CD4-positive, alpha-beta T cell (primary cell): ENCODE data around the gene ACP4. TPM values are rescaled to one million over a fixed set of nuclear protein-coding genes. Genes with fewer than 3 reads are reported as not detected.

Source experiments
- ATAC-seq: fragments of 200-7000 bp; cut with Tn5 transposase; one replicate; pipeline ENCODE4 v1.10.0; 2022; ENCODE audit warnings: mild to moderate bottlenecking; ENCODE audit not compliant: poor library complexity
- CTCF ChIA-PET: fragments of 350-600 bp; sonication (Branson Sonifier 250); formaldehyde crosslinking; loops from one replicate; lab custom pipeline; 2021; ENCODE audit warnings: antibody characterized with exemption, inconsistent platforms; lab: Charles Lee
- POLR2A ChIA-PET: fragments of 350-600 bp; sonication (Branson Sonifier 250); formaldehyde crosslinking; loops from one replicate; lab custom pipeline; 2021; ENCODE audit warnings: antibody characterized with exemption, inconsistent platforms; lab: Charles Lee
- DNase-seq, 14 experiments: peaks; one replicate each; pipeline ENCODE4 v3.0.0-alpha.2; 2013 to 2020; ENCODE audit warnings: mixed read lengths in 2 of 14
- H3K27ac ChIP-seq, 2 donors: one replicate each; pipeline versions ENCODE4 v1.5.1 to v1.7.0; 2013; ENCODE audit warnings: low read length in 2 of 2, low read depth in 1 of 2, mild to moderate bottlenecking in 1 of 2
- H3K27me3 ChIP-seq, 2 experiments: 1 replicate in 1 of 2; 2 replicates in 1 of 2; pipeline versions ENCODE4 v1.6.1 to v1.7.0; 2013; ENCODE audit warnings: low read length in 2 of 2, control low read depth in 1 of 2, mild to moderate bottlenecking in 1 of 2, moderate library complexity in 1 of 2; ENCODE audit not compliant: insufficient read depth in 2 of 2, control insufficient read depth in 1 of 2
- H3K36me3 ChIP-seq: one replicate; pipeline ENCODE4 v1.6.1; 2013; ENCODE audit warnings: low read length, control low read depth; ENCODE audit not compliant: insufficient read depth
- H3K4me1 ChIP-seq: one replicate; pipeline ENCODE4 v1.6.1; 2013; ENCODE audit warnings: low read length, control low read depth; ENCODE audit not compliant: insufficient read depth
- H3K4me3 ChIP-seq: one replicate; pipeline ENCODE4 v1.5.1; 2013; ENCODE audit warnings: mild to moderate bottlenecking, low read length, moderate library complexity
- H3K9me3 ChIP-seq, 2 experiments: 1 replicate in 1 of 2; 2 replicates in 1 of 2; pipeline versions ENCODE4 v1.6.1 to v1.7.0; 2013; ENCODE audit warnings: low read length in 2 of 2, mild to moderate bottlenecking in 2 of 2, control low read depth in 1 of 2, moderate library complexity in 1 of 2; ENCODE audit not compliant: control insufficient read depth in 1 of 2, insufficient read depth in 1 of 2
- H3K27ac Mint-ChIP-seq: one replicate; pipeline ENCODE4 v1.8.0; 2020; ENCODE audit warnings: mixed read lengths
- H3K27me3 Mint-ChIP-seq: one replicate; pipeline ENCODE4 v1.8.0; 2021; ENCODE audit warnings: mixed read lengths
- H3K36me3 Mint-ChIP-seq: one replicate; pipeline ENCODE4 v1.8.0; 2021; ENCODE audit warnings: low read depth, mixed read lengths
- H3K4me1 Mint-ChIP-seq: one replicate; pipeline ENCODE4 v1.8.0; 2021; ENCODE audit warnings: low read depth, mixed read lengths
- H3K4me3 Mint-ChIP-seq: one replicate; pipeline ENCODE4 v1.8.0; 2020; ENCODE audit warnings: mild to moderate bottlenecking, mixed read lengths
- H3K9me3 Mint-ChIP-seq: one replicate; pipeline ENCODE4 v1.8.0; 2020; ENCODE audit warnings: mixed read lengths
- CTCF ChIP-seq: fragments of 200-600 bp; IDR thresholded peaks from one replicate; pipeline ENCODE4 v1.8.0; 2022; ENCODE audit warnings: antibody characterized with exemption, mild to moderate bottlenecking
- intact Hi-C, 2 experiments: fragments of 100-400 bp; cut with DNase I in 1 of 2; cut with micrococcal nuclease in 1 of 2; formaldehyde crosslinking; loops; one replicate each; pipeline versions ENCODE4 v1.15.1 to v1.9.0; 2023 to 2025; cut with DNase I, micrococcal nuclease
- total RNA-seq, 174 experiments: library from RNA in 2 of 174; stranded (reverse) in 2 of 174; gene quantifications; one replicate each; pipeline ENCODE4 v1.2.3 and lab custom pipeline; 2021 to 2026

Gene ACP4
- total RNA-seq, 2 experiments from 2014 or later = not detected

GRCh38 chr19:50777261-50777660 lies 13.0 kb upstream of the ACP4 start:
- no peaks in the 10 kb centered on the region for H3K36me3 Mint-ChIP-seq
- ATAC-seq (no peak), DNase-seq (no peak)
- peaks cover 5% of the 10 kb centered on the region for H3K4me1 Mint-ChIP-seq
- H3K4me3 Mint-ChIP-seq = no peak overlapping the region
- Histone ChIP-seq H3K27me3 (peaks cover 52 to 72% of the 10 kb centered on the region in 2 experiments), H3K27ac (no peak overlapping the region), H3K4me1 (peaks cover 6% of the 10 kb centered on the region), H3K9me3 (peaks cover 0 to 20% of the 10 kb centered on the region in 2 experiments), H3K4me3 (no peak overlapping the region), H3K36me3 (no peaks in the 10 kb centered on the region)
- ChIA-PET CTCF (no interaction called here), POLR2A (no interaction called here)
- intact Hi-C loops = no loop called here
- H3K9me3 Mint-ChIP-seq = no peaks in the 10 kb centered on the region
- TF ChIP-seq CTCF = no peak
- H3K27me3 Mint-ChIP-seq = peaks cover 83% of the 10 kb centered on the region
- no peak overlapping the region for H3K27ac Mint-ChIP-seq

DNA sequence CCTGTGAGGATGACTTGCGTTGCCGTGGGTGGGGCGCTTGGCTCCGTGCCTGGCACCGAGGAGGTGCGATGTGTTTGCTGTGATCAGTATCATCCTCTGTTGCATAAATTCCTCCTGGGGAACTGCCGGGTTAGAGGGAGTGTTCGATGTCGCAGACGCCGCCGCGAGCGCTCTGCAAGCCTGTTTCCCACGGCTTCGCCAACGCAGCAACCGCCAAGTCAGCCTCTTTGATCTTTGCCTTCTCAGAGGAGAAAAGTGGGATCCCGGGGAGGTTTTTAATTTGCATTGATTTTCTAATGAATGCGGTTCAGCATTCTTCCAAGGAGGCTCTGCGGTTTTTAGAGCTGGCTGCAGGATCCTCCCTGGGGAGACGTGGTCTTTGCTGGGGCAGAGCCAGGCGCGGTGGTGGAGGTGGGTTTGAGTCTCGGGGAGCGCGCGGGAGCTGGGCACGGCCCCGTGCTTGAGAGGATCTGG lies 12.3 kb upstream of the ACP4 start:
- peaks cover 50 to 72% of the 10 kb centered on the region in 2 experiments for H3K27me3 ChIP-seq

DNA sequence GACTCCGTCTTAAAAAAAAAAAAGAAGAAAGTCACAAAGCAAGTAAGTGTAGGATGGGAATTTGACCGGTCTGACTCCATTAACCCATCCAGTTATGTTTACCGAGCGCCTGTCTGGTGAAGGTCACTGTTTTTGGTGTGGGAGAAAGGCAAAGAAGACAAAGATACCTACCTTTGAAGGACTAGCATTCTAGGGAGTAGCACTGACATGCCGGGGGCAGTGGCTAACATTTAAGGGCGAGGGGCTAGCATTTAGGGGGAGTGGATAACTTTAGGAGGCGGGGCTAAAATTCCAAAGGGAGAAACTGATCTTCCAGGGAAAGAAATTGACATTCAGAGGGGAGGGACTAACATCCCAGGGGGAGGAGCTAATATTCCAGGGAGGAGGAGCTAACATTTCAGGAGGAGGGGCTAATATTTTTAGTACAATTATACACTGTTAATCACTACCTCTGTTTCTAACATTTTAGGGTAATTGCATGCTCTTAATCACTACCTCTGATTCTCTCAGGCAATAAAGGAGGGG lies 11.2 kb upstream of the ACP4 start:
- ChIA-PET CTCF (no interaction called here), POLR2A (no interaction called here)
- no peak overlapping the region for H3K4me3 ChIP-seq
- no peak overlapping the region for H3K27ac ChIP-seq
- peaks cover 50 to 64% of the 10 kb centered on the region in 2 experiments for H3K27me3 ChIP-seq
- DNase-seq (no peak), ATAC-seq (no peak)
- Mint-ChIP-seq H3K4me1 (peaks cover 12% of the 10 kb centered on the region), H3K27me3 (peaks cover 84% of the 10 kb centered on the region), H3K36me3 (no peaks in the 10 kb centered on the region), H3K9me3 (no peaks in the 10 kb centered on the region), H3K4me3 (no peak overlapping the region), H3K27ac (no peak overlapping the region)
- H3K9me3 ChIP-seq = peaks cover 0 to 20% of the 10 kb centered on the region in 2 experiments
- peaks cover 13% of the 10 kb centered on the region for H3K4me1 ChIP-seq
- intact Hi-C loops = no loop called here
- no peak for TF ChIP-seq CTCF
- H3K36me3 ChIP-seq = no peaks in the 10 kb centered on the region

More for the DNA sequence above, 12.3 kb upstream of the ACP4 start:
- intact Hi-C loops = no loop called here
- Histone ChIP-seq H3K27ac (no peak overlapping the region), H3K4me3 (no peak overlapping the region), H3K4me1 (peaks cover 6% of the 10 kb centered on the region), H3K9me3 (peaks cover 0 to 20% of the 10 kb centered on the region in 2 experiments), H3K36me3 (no peaks in the 10 kb centered on the region)
- Mint-ChIP-seq H3K9me3 (no peaks in the 10 kb centered on the region), H3K27me3 (peaks cover 87% of the 10 kb centered on the region), H3K27ac (no peak overlapping the region), H3K4me1 (peaks cover 5% of the 10 kb centered on the region), H3K4me3 (no peak overlapping the region), H3K36me3 (no peaks in the 10 kb centered on the region)
- ChIA-PET CTCF (no interaction called here), POLR2A (no interaction called here)
- DNase-seq (no peak), ATAC-seq (peak; percentile 44)
- TF ChIP-seq CTCF = no peak
